ENCODE results near the gene NDUFV3.

DNA sequence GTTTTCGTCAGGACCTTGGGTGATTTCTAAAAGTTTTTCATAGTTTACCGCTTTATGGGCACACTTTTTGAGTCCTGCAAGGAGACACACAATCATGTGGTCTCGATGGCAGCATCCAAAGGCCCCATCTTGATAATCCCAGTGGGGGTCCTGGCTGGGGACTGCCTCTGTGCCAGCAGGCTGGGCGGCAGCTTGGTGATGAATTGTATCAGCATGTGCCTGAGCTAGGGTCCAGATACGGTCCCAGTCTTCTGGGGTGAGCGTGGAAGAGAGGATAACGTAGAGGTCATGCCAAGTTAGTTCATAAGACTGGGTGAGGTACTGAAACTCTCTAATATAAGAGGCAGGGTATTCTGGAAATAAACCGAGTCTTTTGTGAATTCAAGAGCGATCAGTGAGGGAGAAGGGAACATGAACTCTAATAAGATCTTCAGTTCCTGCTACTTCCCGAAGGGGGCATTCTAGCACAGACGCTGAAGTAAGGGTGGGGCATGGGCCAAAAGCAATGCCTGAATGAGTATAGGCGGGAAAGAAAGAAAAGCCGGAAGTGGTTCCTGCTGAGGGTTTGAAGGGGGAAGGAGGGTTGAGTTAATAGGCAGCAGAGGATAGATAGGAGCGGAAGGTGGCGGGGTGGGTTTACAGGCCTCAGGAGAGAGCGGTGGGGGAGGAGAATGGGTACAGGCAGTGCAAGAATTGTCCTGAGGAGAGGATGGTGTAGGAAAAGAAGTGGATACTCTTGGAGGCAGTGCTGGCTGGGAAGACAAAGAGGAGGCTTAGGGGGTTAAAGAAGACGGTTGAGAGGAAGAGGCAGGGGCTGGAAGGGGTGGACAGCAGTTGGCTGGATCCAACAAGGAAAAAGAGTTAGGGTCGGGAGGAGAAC lies 30.7 kb downstream of the NDUFV3 start:
- TF ChIP-seq ZNF274 (IDR thresholded peaks at IDR 0.05; ENCODE audit: low read depth, low read length) (no peak), YY1 (IDR thresholded peaks at IDR 0.05; ENCODE audit: insufficient read depth, insufficient read length) (no peak)
